Sciatic nerve (tissue), 2 donors: Measurements from ENCODE around the gene ADAM15. TPM values are rescaled to one million over a fixed set of nuclear protein-coding genes. Genes with fewer than 3 reads are reported as not detected.
A peak's percentile ranks its signal among the peaks of the same experiment; 100 is the strongest.

Source experiments
- ATAC-seq: fragments of 200-7000 bp; cut with Tn5 transposase; one replicate; pipeline ENCODE4 v1.9.1; 2020; ENCODE audit warnings: mild to moderate bottlenecking, moderate library complexity
- DNase-seq: peaks from one replicate; pipeline ENCODE4 v3.0.0-alpha.2; 2020; ENCODE audit warnings: low spot score
- intact Hi-C: fragments of 100-400 bp; cut with DNase I; formaldehyde crosslinking; loops from one replicate; pipeline ENCODE4 v1.14.2; 2022
- total RNA-seq: library from RNA; stranded (reverse); fragmentation: NEBNext Ultra II Directional; extraction: Animal tissue kit (Norgen Biotek cat#: 25700); gene quantifications from one replicate; pipeline ENCODE4 v1.2.1, GENCODE V29; 2021
- donor health status: DM: no; HTN: no; CAD: no.
- donor health status: DM: no; HTN: no; CAD: no.

The ADAM15 gene
- total RNA-seq, 1 donor from 2014 or later, result 147 TPM

- intact Hi-C loops, result no loop called here
- ATAC-seq (no peak), DNase-seq (no peak)
These were observed 24.5 kb upstream of the ADAM15 start for GRCh38 chr1:155026588-155026987.

GRCh38 chr1:155029513-155030242 lies 21.4 kb upstream of the ADAM15 start:
- no peak for DNase-seq
- intact Hi-C loops, result loop anchor here (10.0 kb wide), 1 partner anchor 935 kb away; no protein-coding TSS in a partner anchor
- ATAC-seq, result no peak

- no peak for ATAC-seq
- intact Hi-C loops, result loop anchor here (10.0 kb wide), 1 partner anchor 936 kb away; no protein-coding TSS in a partner anchor
- no peak for DNase-seq
These were observed 20.8 kb upstream of the ADAM15 start for GRCh38 chr1:155030243-155030795.

- intact Hi-C loops, result loop anchor here (10.0 kb wide), 1 partner anchor 936 kb away; no protein-coding TSS in a partner anchor
- ATAC-seq (no peak), DNase-seq (no peak)
These were observed 20.2 kb upstream of the ADAM15 start for GRCh38 chr1:155030899-155031298.

- DNase-seq (no peak), ATAC-seq (no peak)
- intact Hi-C loops, result loop anchor here (10.0 kb wide), 1 partner anchor 938 kb away; no protein-coding TSS in a partner anchor
These were observed 18.2 kb upstream of the ADAM15 start for GRCh38 chr1:155032886-155033285.

- no peak for DNase-seq
- ATAC-seq, result no peak
- intact Hi-C loops, result loop anchor here (10.0 kb wide), 1 partner anchor 939 kb away; no protein-coding TSS in a partner anchor
These were observed 17.6 kb upstream of the ADAM15 start, which contains the start of the genes DCST1 and DCST2 for GRCh38 chr1:155033524-155033923. Gene DCST1, plus strand, starts transcription at chr1:155033824. Its CDS starts 213 bp downstream, at chr1:155034037. Gene DCST2, minus strand, starts transcription at chr1:155033781. Its CDS starts 80 bp downstream, at chr1:155033701.

- intact Hi-C loops, result loop anchor here (10.0 kb wide), 1 partner anchor 940 kb away; no protein-coding TSS in a partner anchor
- ATAC-seq (no peak), DNase-seq (no peak)
These were observed 16.6 kb upstream of the ADAM15 start for GRCh38 chr1:155034318-155035208.

- intact Hi-C loops, result loop anchor here (10.0 kb wide), 1 partner anchor 941 kb away; no protein-coding TSS in a partner anchor
- no peak for DNase-seq
- ATAC-seq, result no peak
These were observed 15.2 kb upstream of the ADAM15 start for GRCh38 chr1:155035936-155036335.

- no peak for ATAC-seq
- DNase-seq, result no peak
- intact Hi-C loops, result loop anchor here (10.0 kb wide), 1 partner anchor 942 kb away; no protein-coding TSS in a partner anchor
These were observed 14.1 kb upstream of the ADAM15 start for GRCh38 chr1:155037043-155037442.

GRCh38 chr1:155037851-155038441 lies 13.2 kb upstream of the ADAM15 start:
- intact Hi-C loops, result loop anchor here (10.0 kb wide), 1 partner anchor 943 kb away; no protein-coding TSS in a partner anchor
- DNase-seq (no peak), ATAC-seq (no peak)

- no peak for DNase-seq
- intact Hi-C loops, result loop anchor here (10.0 kb wide), 1 partner anchor 944 kb away; no protein-coding TSS in a partner anchor
- peak; percentile 62 for ATAC-seq
These were observed 12.4 kb upstream of the ADAM15 start for GRCh38 chr1:155038602-155039307.

- no peak for DNase-seq
- no peak for ATAC-seq
- intact Hi-C loops, result loop anchor here (10.0 kb wide), 1 partner anchor 944 kb away; no protein-coding TSS in a partner anchor
These were observed 11.8 kb upstream of the ADAM15 start for GRCh38 chr1:155039308-155039669.

GRCh38 chr1:155040358-155041093 lies 10.6 kb upstream of the ADAM15 start:
- intact Hi-C loops, result no loop called here
- no peak for ATAC-seq
- DNase-seq, result no peak

GRCh38 chr1:155042789-155043188 lies 8.3 kb upstream of the ADAM15 start:
- intact Hi-C loops, result no loop called here
- no peak for DNase-seq
- ATAC-seq, result no peak

GRCh38 chr1:155043301-155043702 lies 7.8 kb upstream of the ADAM15 start:
- no peak for ATAC-seq
- intact Hi-C loops, result no loop called here
- DNase-seq, result no peak

- ATAC-seq (no peak), DNase-seq (no peak)
- intact Hi-C loops, result no loop called here
These were observed 7.3 kb upstream of the ADAM15 start for GRCh38 chr1:155043793-155044192.

- no peak for ATAC-seq
- intact Hi-C loops, result no loop called here
- DNase-seq, result no peak
These were observed 6.8 kb upstream of the ADAM15 start for GRCh38 chr1:155044365-155044764.
